GM23338 (cell line): ENCODE data around the gene GALNT7. TPM values are rescaled to one million over a fixed set of nuclear protein-coding genes. Genes with fewer than 3 reads are reported as not detected.

ENCODE experiments used
- ATAC-seq: fragments of 200-7000 bp; cut with Tn5 transposase; 3 replicates; pipeline ENCODE4 v1.9.1; 2020
- DNase-seq: peaks from one replicate; pipeline ENCODE4 v3.0.0-alpha.2; 2015; ENCODE audit warnings: low spot score
- H2AFZ ChIP-seq: fragments of 200-600 bp; sonication (generic); 2 replicates; pipeline ENCODE4 v1.8.0; 2016; ENCODE audit warnings: antibody characterized with exemption, mild to moderate bottlenecking, moderate library complexity
- H3F3A ChIP-seq: fragments of 200-600 bp; sonication (generic); replicated peaks from 2 replicates; pipeline ENCODE4 v1.8.0; 2017; ENCODE audit warnings: antibody characterized with exemption, mixed run types, low read depth
- H3K27ac ChIP-seq: fragments of 200-600 bp; sonication (generic); 2 replicates; pipeline ENCODE4 v1.6.1; 2016; ENCODE audit warnings: low read depth
- H3K27me3 ChIP-seq: fragments of 200-600 bp; sonication (generic); 2 replicates; pipeline ENCODE4 v1.8.0; 2016; ENCODE audit warnings: mild to moderate bottlenecking, mixed run types, moderate library complexity; ENCODE audit not compliant: insufficient read depth
- H3K36me3 ChIP-seq: fragments of 200-600 bp; sonication (generic); 2 replicates; pipeline ENCODE4 v1.8.0; 2016; ENCODE audit warnings: mild to moderate bottlenecking; ENCODE audit not compliant: insufficient read depth
- H3K4me1 ChIP-seq: fragments of 200-600 bp; sonication (generic); 2 replicates; pipeline ENCODE4 v1.8.0; 2016; ENCODE audit warnings: mild to moderate bottlenecking, moderate library complexity; ENCODE audit not compliant: insufficient read depth
- H3K4me2 ChIP-seq: fragments of 200-600 bp; sonication (generic); 2 replicates; pipeline ENCODE4 v1.7.1; 2017; ENCODE audit warnings: mixed run types
- H3K4me3 ChIP-seq: fragments of 200-600 bp; sonication (generic); 2 replicates; pipeline ENCODE4 v1.6.1; 2016; ENCODE audit warnings: mixed run types
- H3K79me2 ChIP-seq: fragments of 200-600 bp; sonication (generic); replicated peaks from 2 replicates; pipeline ENCODE4 v1.8.0; 2017; ENCODE audit warnings: mild to moderate bottlenecking; ENCODE audit not compliant: insufficient read depth
- H3K9me2 ChIP-seq: fragments of 200-600 bp; sonication (generic); 2 replicates; pipeline ENCODE4 v1.8.0; 2017; ENCODE audit not compliant: insufficient read depth
- H4K20me1 ChIP-seq: fragments of 200-600 bp; sonication (generic); replicated peaks from 2 replicates; pipeline ENCODE4 v1.8.0; 2017; ENCODE audit warnings: mild to moderate bottlenecking; ENCODE audit not compliant: insufficient read depth
- H3K27ac Mint-ChIP-seq: 2 replicates; pipeline ENCODE4 v1.8.0; 2020; ENCODE audit warnings: inconsistent platforms, mild to moderate bottlenecking, moderate library complexity, mixed read lengths
- H3K27me3 Mint-ChIP-seq: 3 replicates; pipeline ENCODE4 v1.8.0; 2022; ENCODE audit warnings: low read depth, mild to moderate bottlenecking, moderate library complexity, mixed read lengths, inconsistent platforms; ENCODE audit not compliant: insufficient read depth, poor library complexity
- H3K36me3 Mint-ChIP-seq: 3 replicates; pipeline ENCODE4 v1.8.0; 2021; ENCODE audit warnings: low read depth, mild to moderate bottlenecking, inconsistent platforms, moderate library complexity, mixed read lengths
- H3K4me1 Mint-ChIP-seq: 3 replicates; pipeline ENCODE4 v1.8.0; 2020; ENCODE audit warnings: mild to moderate bottlenecking, inconsistent platforms, mixed read lengths
- H3K4me3 Mint-ChIP-seq: 3 replicates; pipeline ENCODE4 v1.8.0; 2021; ENCODE audit warnings: moderate library complexity, mild to moderate bottlenecking, inconsistent platforms, mixed read lengths
- H3K9me3 Mint-ChIP-seq: 3 replicates; pipeline ENCODE4 v1.8.0; 2020; ENCODE audit warnings: moderate library complexity, mild to moderate bottlenecking, inconsistent platforms, mixed read lengths
- CREB1 ChIP-seq: fragments of 250-450 bp; sonication (Bioruptor Pico); IDR thresholded peaks from 2 replicates; pipeline ENCODE4 v1.5.0; 2020; ENCODE audit warnings: low read depth, mild to moderate bottlenecking, moderate library complexity
- EZH2 ChIP-seq: fragments of 200-600 bp; sonication (generic); IDR thresholded peaks from one replicate; pipeline ENCODE4 v1.8.0; 2017; ENCODE audit warnings: antibody characterized with exemption, mild to moderate bottlenecking, low read depth; ENCODE audit not compliant: unreplicated experiment
- NANOG ChIP-seq: IDR thresholded peaks from 2 replicates; pipeline ENCODE4 v1.6.1; 2016; ENCODE audit warnings: antibody characterized with exemption, borderline replicate concordance
- ZNF114 ChIP-seq: fragments of 250-450 bp; sonication (Bioruptor Pico); IDR thresholded peaks from 2 replicates; pipeline ENCODE4 v1.5.0; 2020; ENCODE audit warnings: mild to moderate bottlenecking, moderate library complexity
- polyA plus RNA-seq: library from polyadenylated mRNA; unstranded; fragments of >200 nt; fragmentation: Nextera tagmentation; extraction: Ambion mirVana; gene quantifications from 2 replicates; pipeline ENCODE4 v1.2.1, GENCODE V29; 2016
- total RNA-seq: library from RNA; depleted of rRNA; stranded (reverse); fragments of >200 nt; shearing (Covaris generic); gene quantifications from 2 replicates; pipeline ENCODE4 v1.2.3, GENCODE V29; 2014
- TF ChIP-seq, protein P1 (sequence below): fragments of 250-450 bp; sonication (Bioruptor Pico); IDR thresholded peaks from 2 replicates; pipeline ENCODE4 v1.5.0; 2020; ENCODE audit warnings: mild to moderate bottlenecking, moderate library complexity

GALNT7 gene
- total and polyA plus RNA-seq, 2 experiments from 2014 or later, result 31.8 to 72.2 TPM

DNA sequence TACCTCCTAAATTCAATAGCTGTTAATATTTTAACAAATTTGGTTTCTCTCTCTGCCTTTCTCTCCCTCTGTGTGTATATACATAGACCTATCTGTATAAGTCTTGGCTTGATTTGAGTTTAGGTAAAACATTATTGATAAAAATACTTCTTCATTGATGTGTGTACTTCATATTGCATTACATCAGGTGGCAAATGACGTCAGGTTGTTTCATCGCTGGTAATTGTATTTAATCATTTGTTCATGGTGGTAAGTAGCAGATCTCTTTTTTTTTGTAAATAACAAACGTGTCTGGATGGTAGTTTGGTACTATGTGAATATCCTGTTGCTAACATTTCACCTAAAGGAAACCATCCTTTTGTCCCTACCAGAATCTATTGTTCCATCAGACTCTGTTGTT, 55.1 kb downstream of the GALNT7 start (continued):
- TF ChIP-seq, protein P1, sequence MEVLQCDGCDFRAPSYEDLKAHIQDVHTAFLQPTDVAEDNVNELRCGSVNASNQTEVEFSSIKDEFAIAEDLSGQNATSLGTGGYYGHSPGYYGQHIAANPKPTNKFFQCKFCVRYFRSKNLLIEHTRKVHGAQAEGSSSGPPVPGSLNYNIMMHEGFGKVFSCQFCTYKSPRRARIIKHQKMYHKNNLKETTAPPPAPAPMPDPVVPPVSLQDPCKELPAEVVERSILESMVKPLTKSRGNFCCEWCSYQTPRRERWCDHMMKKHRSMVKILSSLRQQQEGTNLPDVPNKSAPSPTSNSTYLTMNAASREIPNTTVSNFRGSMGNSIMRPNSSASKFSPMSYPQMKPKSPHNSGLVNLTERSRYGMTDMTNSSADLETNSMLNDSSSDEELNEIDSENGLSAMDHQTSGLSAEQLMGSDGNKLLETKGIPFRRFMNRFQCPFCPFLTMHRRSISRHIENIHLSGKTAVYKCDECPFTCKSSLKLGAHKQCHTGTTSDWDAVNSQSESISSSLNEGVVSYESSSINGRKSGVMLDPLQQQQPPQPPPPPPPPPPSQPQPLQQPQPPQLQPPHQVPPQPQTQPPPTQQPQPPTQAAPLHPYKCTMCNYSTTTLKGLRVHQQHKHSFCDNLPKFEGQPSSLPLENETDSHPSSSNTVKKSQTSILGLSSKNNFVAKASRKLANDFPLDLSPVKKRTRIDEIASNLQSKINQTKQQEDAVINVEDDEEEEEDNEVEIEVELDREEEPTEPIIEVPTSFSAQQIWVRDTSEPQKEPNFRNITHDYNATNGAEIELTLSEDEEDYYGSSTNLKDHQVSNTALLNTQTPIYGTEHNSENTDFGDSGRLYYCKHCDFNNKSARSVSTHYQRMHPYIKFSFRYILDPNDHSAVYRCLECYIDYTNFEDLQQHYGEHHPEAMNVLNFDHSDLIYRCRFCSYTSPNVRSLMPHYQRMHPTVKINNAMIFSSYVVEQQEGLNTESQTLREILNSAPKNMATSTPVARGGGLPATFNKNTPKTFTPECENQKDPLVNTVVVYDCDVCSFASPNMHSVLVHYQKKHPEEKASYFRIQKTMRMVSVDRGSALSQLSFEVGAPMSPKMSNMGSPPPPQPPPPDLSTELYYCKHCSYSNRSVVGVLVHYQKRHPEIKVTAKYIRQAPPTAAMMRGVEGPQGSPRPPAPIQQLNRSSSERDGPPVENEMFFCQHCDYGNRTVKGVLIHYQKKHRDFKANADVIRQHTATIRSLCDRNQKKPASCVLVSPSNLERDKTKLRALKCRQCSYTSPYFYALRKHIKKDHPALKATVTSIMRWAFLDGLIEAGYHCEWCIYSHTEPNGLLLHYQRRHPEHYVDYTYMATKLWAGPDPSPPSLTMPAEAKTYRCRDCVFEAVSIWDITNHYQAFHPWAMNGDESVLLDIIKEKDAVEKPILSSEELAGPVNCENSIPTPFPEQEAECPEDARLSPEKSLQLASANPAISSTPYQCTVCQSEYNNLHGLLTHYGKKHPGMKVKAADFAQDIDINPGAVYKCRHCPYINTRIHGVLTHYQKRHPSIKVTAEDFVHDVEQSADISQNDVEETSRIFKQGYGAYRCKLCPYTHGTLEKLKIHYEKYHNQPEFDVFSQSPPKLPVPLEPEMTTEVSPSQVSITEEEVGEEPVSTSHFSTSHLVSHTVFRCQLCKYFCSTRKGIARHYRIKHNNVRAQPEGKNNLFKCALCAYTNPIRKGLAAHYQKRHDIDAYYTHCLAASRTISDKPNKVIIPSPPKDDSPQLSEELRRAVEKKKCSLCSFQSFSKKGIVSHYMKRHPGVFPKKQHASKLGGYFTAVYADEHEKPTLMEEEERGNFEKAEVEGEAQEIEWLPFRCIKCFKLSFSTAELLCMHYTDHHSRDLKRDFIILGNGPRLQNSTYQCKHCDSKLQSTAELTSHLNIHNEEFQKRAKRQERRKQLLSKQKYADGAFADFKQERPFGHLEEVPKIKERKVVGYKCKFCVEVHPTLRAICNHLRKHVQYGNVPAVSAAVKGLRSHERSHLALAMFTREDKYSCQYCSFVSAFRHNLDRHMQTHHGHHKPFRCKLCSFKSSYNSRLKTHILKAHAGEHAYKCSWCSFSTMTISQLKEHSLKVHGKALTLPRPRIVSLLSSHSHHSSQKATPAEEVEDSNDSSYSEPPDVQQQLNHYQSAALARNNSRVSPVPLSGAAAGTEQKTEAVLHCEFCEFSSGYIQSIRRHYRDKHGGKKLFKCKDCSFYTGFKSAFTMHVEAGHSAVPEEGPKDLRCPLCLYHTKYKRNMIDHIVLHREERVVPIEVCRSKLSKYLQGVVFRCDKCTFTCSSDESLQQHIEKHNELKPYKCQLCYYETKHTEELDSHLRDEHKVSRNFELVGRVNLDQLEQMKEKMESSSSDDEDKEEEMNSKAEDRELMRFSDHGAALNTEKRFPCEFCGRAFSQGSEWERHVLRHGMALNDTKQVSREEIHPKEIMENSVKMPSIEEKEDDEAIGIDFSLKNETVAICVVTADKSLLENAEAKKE, result no peak
- TF ChIP-seq EZH2, result no peak

DNA sequence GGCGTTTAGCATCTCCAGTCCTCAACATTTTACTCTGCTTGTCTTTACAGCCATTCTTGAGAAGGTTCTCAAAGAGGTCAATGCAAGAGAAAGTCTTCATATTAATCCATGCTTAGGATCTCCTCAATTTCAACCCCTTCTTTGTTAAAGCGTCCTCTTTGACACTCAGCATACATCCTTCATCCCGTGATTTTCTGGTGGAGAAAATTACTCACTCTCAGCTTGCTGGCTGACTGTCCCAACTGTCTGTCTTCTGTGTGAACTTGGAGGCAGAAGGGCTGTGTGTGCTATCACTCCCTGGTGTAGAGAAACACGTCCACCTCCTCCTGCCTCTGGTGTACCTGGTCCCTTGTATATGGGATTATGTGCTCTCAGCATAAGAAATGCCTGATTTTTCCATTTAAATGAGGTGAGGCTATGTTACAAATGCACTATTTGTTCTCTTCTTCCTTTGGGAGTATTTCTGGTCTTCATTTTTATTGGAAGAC, 57.8 kb downstream of the GALNT7 start:
- peaks cover 62% of the 10 kb centered on the region for H3K4me1 Mint-ChIP-seq
- Histone ChIP-seq H2AFZ (no peak overlapping the region), H3K27ac (no peak overlapping the region), H3K4me3 (no peak overlapping the region), H3K27me3 (no peaks in the 10 kb centered on the region), H3F3A (no peaks in the 10 kb centered on the region), H4K20me1 (no peaks in the 10 kb centered on the region), H3K9me2 (no peaks in the 10 kb centered on the region), H3K79me2 (peaks cover 95% of the 10 kb centered on the region), H3K36me3 (no peaks in the 10 kb centered on the region), H3K4me1 (peaks cover 49% of the 10 kb centered on the region), H3K4me2 (peak overlapping the region; percentile 60)
- H3K36me3 Mint-ChIP-seq, result peaks cover 18% of the 10 kb centered on the region; the same call in 2 of the 3 replicates
- H3K27me3 Mint-ChIP-seq, result peaks cover 2% of the 10 kb centered on the region
- DNase-seq, result no peak
- peak; percentile 55 for ATAC-seq
- H3K9me3 Mint-ChIP-seq, result no peaks in the 10 kb centered on the region
- no peak overlapping the region for H3K4me3 Mint-ChIP-seq
- H3K27ac Mint-ChIP-seq, result peak overlapping the region; percentile 70; the same call in 1 of the 2 replicates
- no peak for TF ChIP-seq ZNF114 (CRISPR knock-in tag)
- no peak for TF ChIP-seq CREB1 (CRISPR knock-in tag)
- TF ChIP-seq NANOG, result no peak
- TF ChIP-seq, protein P1, result no peak
- TF ChIP-seq EZH2, result no peak
